Activated effector memory CD4-positive, alpha-beta T cell treated with anti-CD3 and anti-CD28 coated beads, Interleukin-2, amount 50 U/mL, for 16 hours (primary cell): ENCODE data around the gene TAAR5.
"Not testable (repeated sequence)": the region's sequence is repeated elsewhere in the genome, so short reads cannot be mapped to it uniquely, and the experiment has no call there.

Source experiments
- DNase-seq: peaks from one replicate; pipeline ENCODE4 v3.0.0-alpha.2; 2020

The TAAR5 gene

GRCh38 chr6:132569170-132569569, 20.4 kb downstream of the TAAR5 start:
- DNase-seq = no peak

DNA sequence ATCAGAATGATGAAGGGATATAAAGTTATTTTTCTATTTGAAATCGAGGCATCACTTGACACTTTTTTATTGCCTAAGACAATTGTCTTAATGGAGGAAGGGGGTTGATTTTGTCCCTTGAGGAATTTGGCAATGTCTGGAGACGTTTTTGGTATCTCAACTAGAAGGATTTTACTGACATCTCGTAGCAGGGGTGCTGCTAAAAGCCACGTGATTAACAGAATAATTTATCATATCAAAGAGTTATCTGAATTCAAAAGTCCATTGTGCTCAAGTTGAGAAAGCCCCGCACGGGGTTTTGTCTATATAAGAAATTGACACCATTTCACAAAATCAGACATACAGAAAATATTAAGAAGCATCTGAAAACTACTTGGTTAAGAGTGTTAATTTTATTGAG, 20.9 kb downstream of the TAAR5 start:
- DNase-seq = no peak

DNA sequence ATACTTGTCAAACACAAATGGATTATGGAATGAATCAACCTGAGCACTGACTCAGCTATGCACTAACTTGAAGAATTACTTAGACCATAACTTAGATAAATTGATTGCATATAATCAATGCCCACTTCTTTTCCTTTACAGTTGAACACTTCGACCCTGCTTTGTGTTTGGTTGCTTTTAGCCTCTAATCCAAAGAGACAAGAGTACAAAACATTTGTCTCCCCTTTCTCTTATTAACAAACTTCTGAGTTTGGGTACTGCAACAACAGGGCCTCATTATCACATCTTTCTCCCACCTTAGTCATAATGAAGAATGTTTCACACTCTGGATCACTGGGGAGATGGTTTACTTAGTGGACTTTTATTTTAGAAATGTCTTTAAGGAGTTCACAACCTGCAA, 22.0 kb downstream of the TAAR5 start:
- DNase-seq = no peak

- DNase-seq = no peak
These were observed 23.1 kb downstream of the TAAR5 start for GRCh38 chr6:132566404-132566803.

- not testable (repeated sequence) for DNase-seq
These were observed 29.5 kb downstream of the TAAR5 start for GRCh38 chr6:132560087-132560486.

DNA sequence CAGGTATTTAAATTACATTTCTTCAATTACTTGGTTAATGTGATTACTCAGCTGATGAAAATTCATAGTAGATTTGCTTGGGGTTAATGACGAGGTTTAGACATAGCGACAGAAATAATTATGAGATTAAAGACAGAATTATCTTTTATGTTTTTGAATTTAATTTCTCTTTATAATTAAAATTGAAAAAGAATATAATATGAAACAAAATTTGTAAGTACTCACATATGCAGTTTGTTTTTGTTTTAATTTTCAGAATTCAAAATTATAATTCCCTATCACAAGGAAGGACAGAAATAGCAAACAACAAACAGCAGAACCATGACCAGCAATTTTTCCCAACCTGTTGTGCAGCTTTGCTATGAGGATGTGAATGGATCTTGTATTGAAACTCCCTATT, 37.2 kb downstream of the TAAR5 start, which contains the start of gene TAAR8:
TAAR8 (plus strand) TSS at position 301 of the 400 bp plus-strand sequence; CDS start at position 322, 21 bp downstream.
- DNase-seq = no peak

DNA sequence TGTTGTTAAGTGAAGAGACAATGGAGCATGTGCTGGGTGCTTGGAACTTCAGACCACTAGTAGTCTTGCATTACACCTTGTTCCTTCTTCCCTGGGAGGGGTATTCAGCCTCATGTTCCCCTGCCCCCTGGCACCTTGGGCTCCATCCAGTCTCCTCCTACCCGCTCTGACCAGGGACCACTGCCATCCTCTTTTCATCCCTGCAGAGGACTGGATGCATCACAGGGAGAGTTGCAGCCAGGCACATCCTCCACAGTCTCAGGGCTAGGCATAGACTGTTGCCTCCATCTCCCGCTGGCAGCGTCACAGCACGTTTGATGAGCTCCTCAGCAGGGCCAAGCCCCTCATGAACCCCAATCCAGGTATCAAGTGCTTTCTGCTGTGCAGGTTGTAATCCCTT, 38.3 kb downstream of the TAAR5 start:
- DNase-seq = no peak

- no peak for DNase-seq
These were observed 40.6 kb downstream of the TAAR5 start for GRCh38 chr6:132548746-132549463.

DNA sequence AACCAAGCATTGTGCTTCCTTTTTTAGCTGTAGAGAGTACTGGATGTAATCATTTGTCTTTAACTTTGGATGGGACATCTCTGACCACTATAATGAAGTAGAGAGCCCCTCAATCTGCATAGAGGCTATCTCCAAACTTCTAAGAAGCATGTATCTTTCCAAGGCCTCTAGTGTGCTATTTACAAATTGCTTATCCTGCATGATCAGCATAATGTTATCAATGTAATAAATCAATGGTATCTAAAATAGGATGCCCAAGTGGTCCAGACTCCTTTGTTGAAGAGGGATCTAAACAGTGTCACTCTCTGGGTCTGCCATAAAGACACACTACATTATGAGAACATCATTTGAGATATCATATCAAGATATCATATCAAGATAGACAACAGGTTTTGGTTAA, 44.7 kb downstream of the TAAR5 start:
- DNase-seq = no peak
